ENCODE results near the gene FGF4.

The FGF4 gene

DNA sequence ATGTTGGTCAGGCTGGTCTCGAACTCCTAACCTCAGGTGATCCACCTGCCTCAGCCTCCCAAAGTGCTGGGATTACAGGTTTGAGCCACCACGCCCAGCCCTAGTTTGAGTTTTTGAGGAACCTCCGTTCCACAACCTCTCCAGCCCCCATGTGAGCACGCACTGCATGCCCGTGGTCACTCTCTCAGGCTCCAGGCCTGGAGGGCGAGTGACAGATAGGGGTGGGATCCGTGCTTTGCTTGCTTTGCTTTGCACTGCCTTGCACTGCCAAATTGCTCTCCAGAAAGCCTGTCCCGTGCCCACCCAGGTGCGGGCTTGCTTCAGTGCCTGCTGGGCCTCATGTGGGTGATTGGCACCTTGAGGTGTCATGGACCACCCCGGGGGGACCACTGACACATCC is 29.9 kb downstream of the FGF4 start:
- TF ChIP-seq, protein P1, sequence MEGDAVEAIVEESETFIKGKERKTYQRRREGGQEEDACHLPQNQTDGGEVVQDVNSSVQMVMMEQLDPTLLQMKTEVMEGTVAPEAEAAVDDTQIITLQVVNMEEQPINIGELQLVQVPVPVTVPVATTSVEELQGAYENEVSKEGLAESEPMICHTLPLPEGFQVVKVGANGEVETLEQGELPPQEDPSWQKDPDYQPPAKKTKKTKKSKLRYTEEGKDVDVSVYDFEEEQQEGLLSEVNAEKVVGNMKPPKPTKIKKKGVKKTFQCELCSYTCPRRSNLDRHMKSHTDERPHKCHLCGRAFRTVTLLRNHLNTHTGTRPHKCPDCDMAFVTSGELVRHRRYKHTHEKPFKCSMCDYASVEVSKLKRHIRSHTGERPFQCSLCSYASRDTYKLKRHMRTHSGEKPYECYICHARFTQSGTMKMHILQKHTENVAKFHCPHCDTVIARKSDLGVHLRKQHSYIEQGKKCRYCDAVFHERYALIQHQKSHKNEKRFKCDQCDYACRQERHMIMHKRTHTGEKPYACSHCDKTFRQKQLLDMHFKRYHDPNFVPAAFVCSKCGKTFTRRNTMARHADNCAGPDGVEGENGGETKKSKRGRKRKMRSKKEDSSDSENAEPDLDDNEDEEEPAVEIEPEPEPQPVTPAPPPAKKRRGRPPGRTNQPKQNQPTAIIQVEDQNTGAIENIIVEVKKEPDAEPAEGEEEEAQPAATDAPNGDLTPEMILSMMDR (IDR thresholded peaks at IDR 0.05; ENCODE audit: borderline replicate concordance, insufficient read depth, low read depth, low read length) = no peak

DNA sequence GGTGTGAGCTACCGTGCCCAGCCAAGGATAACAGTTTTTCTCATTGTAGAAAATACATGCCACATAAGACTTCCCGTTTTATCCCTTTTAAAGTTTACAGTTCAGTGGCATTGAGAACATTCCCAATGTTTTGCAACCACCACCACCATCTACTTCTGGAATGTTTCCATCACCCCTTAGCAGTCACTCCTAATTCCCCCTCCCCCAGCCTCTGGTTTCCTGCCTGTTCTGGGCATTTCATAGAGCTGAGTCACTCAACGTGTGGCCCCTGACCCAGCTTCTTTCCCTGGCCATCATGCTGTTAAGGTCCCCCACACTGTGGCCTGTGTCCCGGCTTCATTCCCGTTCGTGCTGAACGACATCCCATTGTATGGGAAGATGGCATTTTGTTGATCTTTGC is 30.7 kb downstream of the FGF4 start:
- TF ChIP-seq, protein P1 (IDR thresholded peaks at IDR 0.05; ENCODE audit: borderline replicate concordance, insufficient read depth, low read depth, low read length) = no peak

More for the DNA sequence above, 29.9 kb downstream of the FGF4 start:
- no peak overlapping the region for H3K4me3 ChIP-seq (ENCODE audit: low read depth, low read length)

DNA sequence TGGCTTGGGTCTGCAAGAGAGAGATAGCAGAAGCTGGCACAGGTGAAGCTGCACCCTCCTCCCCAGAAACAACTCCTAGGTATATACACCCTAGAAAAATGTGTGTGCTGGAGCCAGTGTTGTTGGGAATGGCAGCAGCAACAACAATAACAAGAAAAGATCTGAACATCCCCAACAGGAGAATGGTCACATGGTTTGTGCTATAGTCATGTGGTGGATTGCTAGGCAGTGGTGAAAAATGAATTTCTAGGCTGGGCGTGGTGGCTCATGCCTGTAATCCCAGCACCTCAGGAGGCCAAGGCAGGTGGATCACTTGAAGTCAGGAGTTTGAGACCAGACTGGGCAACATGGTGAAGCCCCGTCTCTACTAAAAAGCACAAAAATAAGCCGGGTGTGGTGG is 40.3 kb downstream of the FGF4 start:
- no peak overlapping the region for H3K4me3 ChIP-seq (ENCODE audit: low read depth, low read length)
- TF ChIP-seq, protein P1 (IDR thresholded peaks at IDR 0.05; ENCODE audit: borderline replicate concordance, insufficient read depth, low read depth, low read length) = no peak

More for the DNA sequence above, 30.7 kb downstream of the FGF4 start:
- H3K4me3 ChIP-seq (ENCODE audit: low read depth, low read length) = no peak overlapping the region

DNA sequence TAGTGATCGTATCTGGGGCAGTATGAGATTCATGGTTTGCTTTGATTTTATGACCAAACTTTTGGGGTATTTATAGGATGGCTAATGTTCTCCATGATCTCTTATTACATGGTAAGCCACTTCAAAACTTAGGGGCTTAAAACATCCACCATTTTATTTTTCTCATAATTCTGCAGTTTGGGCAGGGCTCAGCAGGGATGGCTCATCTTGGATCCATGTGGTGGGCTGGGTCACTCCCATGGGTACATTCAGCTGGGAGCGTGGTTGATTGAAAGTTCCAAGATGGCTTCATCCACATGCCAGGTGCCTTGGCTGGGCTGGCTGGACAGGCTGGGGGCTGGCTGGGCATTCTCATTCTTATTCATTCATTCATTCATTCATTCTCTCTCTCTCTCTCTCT is 40.8 kb downstream of the FGF4 start:
- H3K4me3 ChIP-seq (ENCODE audit: low read depth, low read length) = no peak overlapping the region
- TF ChIP-seq, protein P1 (IDR thresholded peaks at IDR 0.05; ENCODE audit: borderline replicate concordance, insufficient read depth, low read depth, low read length) = no peak

DNA sequence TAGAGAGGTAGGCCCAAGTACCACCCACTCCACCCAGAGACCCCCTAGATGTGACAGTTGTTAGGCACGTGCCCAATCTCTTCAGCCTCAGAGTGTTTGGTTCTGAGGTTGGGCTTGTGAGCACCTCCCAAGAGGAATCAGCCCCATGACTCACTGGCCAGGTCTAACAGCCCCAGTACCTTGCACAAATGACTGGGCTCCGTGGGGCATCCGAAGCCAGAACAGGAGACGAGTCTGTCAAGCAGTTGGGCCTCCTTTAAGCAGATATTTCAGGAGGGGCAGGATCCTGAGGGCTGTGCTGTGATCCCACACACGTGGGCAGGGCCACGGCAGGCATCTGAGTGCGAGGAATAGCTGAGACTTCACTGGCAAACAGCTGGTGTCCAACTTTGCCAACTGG is 42.2 kb downstream of the FGF4 start:
- no peak overlapping the region for H3K4me3 ChIP-seq (ENCODE audit: low read depth, low read length)
- TF ChIP-seq, protein P1 (IDR thresholded peaks at IDR 0.05; ENCODE audit: borderline replicate concordance, insufficient read depth, low read depth, low read length) = no peak

DNA sequence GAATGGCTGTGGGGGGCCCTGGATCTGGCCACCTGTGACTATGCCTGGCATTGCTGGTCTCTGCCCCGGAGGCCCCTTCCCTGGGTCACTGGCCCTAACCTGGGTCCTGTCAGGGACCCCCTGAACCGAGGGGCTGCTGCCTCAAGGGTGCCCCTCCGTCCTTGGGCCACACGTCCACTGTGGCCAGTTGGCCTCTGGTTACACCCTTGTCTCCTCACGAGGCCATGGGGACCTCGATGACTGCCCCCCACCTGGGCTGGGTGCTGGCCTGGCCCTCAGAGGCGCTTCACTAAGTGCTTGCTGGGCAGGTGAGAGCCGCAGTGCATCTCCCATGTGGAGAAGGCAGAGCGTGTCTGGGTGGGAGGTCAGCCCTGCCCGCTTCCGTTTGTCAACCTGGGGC is 44.0 kb downstream of the FGF4 start:
- no peak overlapping the region for H3K4me3 ChIP-seq (ENCODE audit: low read depth, low read length)
- TF ChIP-seq, protein P1 (IDR thresholded peaks at IDR 0.05; ENCODE audit: borderline replicate concordance, insufficient read depth, low read depth, low read length) = no peak

DNA sequence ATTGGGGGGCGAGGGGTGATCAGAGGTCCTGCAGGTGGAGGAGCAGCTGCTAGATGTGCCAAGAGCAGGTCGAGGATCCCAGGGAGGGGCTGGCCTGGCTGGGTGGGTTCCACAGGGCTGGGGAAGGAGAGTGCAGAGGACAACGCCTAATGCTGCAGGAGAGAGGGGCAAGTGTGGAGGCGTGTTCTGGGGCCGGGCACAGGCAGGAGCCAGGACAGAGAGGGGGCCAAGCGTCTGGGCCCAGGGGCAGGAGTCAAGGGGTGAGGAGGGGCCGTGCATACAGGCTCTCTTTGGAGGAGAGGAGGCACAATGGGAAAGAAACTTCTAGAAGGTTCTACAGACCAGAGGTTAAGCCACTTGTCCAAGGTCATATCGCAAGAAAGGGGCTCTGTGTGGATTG is 44.6 kb downstream of the FGF4 start:
- no peak overlapping the region for H3K4me3 ChIP-seq (ENCODE audit: low read depth, low read length)
- TF ChIP-seq, protein P1 (IDR thresholded peaks at IDR 0.05; ENCODE audit: borderline replicate concordance, insufficient read depth, low read depth, low read length) = no peak
